ENCODE data around the gene TBC1D23. TPM values are rescaled to one million over a fixed set of nuclear protein-coding genes. Genes with fewer than 3 reads are reported as not detected.

The TBC1D23 gene
- total and polyA plus RNA-seq, 9 of the 15 experiments (the other 6 are each of a cell fraction or from before 2014, with no cell fraction given): 23.4 to 85.8 (median 43.7) TPM

DNA sequence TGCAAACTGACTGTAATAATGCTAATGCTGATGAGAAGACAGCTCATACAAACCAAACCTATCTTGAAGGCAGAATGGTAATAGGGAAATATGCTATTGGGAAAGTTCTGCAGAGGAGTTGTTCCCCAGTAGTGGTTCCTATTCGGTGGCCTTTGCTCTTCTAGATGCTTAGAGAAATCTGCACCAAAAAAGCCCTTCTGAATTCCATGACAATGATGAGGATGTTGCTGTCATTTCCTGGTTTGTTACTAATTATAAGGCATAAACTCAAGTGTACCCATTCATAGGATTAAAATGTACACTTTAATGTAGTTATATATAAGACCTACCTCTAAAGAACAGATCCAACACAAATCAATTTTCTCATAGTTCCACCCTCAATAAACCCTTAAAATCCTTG lies 110.0 kb downstream of the TBC1D23 start:
- CTCF ChIA-PET (ENCODE audit: low intra/inter-chr PET ratio): no interaction called here
- in situ Hi-C loops (cut with MboI): no loop called here
- ATAC-seq: no peak
- TF ChIP-seq SIX5 (IDR thresholded peaks at IDR 0.05; ENCODE audit: borderline replicate concordance in 1 of 2, insufficient read depth in 1 of 2, low read depth in 1 of 2, low read length in 2 of 2) (no peak), FOXM1 (IDR thresholded peaks at IDR 0.05; ENCODE audit: low read depth) (no peak), FOXM1 (CRISPR knock-in tag; IDR thresholded peaks at IDR 0.05; ENCODE audit: low read depth) (no peak), ZNF239 (CRISPR knock-in tag; IDR thresholded peaks at IDR 0.05) (no peak), TRIM28 (IDR thresholded peaks at IDR 0.05) (no peak), CEBPG (CRISPR knock-in tag; IDR thresholded peaks at IDR 0.05) (no peak), CEBPG (tag; conservative IDR thresholded peaks at IDR 0.05 in 1 of 2, IDR thresholded peaks at IDR 0.05 in 1 of 2) (no peak), RBM14 (IDR thresholded peaks at IDR 0.05; ENCODE audit: borderline replicate concordance, insufficient read depth, low read depth, low read length) (no peak), ZNF12 (CRISPR knock-in tag; IDR thresholded peaks at IDR 0.05) (no peak)
- TF ChIP-seq, protein P1, sequence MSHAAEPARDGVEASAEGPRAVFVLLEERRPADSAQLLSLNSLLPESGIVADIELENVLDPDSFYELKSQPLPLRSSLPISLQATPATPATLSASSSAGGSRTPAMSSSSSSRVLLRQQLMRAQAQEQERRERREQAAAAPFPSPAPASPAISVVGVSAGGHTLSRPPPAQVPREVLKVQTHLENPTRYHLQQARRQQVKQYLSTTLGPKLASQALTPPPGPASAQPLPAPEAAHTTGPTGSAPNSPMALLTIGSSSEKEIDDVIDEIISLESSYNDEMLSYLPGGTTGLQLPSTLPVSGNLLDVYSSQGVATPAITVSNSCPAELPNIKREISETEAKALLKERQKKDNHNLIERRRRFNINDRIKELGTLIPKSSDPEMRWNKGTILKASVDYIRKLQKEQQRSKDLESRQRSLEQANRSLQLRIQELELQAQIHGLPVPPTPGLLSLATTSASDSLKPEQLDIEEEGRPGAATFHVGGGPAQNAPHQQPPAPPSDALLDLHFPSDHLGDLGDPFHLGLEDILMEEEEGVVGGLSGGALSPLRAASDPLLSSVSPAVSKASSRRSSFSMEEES (CRISPR knock-in tag; IDR thresholded peaks at IDR 0.05): no peak
- TF ChIP-seq, protein P2, sequence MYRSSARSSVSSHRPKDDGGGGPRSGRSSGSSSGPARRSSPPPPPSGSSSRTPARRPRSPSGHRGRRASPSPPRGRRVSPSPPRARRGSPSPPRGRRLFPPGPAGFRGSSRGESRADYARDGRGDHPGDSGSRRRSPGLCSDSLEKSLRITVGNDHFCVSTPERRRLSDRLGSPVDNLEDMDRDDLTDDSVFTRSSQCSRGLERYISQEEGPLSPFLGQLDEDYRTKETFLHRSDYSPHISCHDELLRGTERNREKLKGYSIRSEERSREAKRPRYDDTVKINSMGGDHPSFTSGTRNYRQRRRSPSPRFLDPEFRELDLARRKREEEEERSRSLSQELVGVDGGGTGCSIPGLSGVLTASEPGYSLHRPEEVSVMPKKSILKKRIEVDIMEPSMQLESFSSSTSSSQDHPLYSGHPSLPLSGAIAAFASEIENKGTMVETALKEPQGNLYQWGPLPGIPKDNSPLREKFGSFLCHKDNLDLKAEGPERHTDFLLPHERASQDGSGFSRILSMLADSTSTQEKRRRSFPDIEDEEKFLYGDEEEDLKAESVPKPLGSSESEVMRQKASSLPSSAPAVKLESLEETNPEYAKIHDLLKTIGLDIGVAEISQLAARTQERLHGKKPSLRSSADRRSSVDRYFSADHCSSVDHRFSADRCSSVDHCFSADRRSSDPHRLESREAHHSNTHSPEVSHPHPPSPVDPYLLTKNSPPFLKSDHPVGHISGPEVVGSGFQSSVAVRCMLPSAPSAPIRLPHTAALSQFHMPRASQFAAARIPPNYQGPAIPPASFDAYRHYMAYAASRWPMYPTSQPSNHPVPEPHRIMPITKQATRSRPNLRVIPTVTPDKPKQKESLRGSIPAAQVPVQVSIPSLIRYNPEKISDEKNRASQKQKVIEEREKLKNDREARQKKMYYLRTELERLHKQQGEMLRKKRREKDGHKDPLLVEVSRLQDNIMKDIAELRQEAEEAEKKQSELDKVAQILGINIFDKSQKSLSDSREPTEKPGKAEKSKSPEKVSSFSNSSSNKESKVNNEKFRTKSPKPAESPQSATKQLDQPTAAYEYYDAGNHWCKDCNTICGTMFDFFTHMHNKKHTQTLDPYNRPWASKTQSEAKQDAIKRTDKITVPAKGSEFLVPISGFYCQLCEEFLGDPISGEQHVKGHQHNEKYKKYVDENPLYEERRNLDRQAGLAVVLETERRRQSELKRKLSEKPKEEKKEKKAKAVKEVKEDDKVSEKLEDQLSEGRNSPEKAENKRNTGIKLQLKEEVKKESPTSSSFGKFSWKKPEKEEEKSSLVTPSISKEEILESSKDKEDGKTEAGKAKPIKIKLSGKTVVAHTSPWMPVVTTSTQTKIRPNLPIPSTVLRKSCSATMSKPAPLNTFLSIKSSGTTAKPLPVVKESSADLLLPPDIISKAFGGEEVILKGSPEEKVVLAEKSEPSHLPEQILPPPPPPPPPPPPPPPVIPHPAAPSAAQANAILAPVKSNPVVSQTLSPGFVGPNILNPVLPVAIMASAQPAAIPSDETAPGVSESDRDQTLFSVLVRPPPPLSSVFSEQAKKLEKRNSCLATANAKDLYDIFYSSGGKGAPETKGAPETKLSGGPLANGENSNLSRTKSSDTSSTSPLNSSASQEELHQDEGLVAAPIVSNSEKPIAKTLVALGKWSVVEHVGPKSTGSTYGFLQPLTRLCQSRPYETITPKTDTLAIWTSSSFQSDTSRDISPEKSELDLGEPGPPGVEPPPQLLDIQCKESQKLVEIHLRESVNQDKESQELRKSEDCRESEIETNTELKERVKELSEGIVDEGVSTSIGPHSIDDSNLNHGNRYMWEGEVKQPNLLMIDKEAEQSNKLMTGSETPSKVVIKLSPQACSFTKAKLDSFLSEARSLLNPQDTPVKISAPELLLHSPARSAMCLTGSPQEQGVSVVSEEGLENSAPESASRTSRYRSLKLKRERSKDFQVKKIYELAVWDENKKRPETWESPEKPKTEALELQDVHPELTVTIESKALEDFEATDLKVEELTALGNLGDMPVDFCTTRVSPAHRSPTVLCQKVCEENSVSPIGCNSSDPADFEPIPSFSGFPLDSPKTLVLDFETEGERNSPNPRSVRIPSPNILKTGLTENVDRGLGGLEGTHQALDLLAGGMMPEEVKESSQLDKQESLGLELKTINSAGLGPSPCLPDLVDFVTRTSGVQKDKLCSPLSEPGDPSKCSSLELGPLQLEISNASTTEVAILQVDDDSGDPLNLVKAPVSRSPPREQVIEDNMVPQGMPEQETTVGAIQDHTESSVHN (IDR thresholded peaks at IDR 0.05; ENCODE audit: borderline replicate concordance in 1 of 2, low read depth in 1 of 2): no peak
- TF ChIP-seq, protein P3, sequence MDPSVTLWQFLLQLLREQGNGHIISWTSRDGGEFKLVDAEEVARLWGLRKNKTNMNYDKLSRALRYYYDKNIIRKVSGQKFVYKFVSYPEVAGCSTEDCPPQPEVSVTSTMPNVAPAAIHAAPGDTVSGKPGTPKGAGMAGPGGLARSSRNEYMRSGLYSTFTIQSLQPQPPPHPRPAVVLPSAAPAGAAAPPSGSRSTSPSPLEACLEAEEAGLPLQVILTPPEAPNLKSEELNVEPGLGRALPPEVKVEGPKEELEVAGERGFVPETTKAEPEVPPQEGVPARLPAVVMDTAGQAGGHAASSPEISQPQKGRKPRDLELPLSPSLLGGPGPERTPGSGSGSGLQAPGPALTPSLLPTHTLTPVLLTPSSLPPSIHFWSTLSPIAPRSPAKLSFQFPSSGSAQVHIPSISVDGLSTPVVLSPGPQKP (CRISPR knock-in tag; IDR thresholded peaks at IDR 0.05): no peak

More for the DNA sequence above, 110.0 kb downstream of the TBC1D23 start:
- intact Hi-C loops (cut with micrococcal nuclease): no loop called here
- Histone ChIP-seq H3K4me1 (replicated peaks in 1 of 2; ENCODE audit: control insufficient read depth in 2 of 2, insufficient read depth in 2 of 2, low read length in 2 of 2) (no peaks in the 10 kb centered on the region), H3K36me3 (ENCODE audit: control insufficient read depth, insufficient read depth, low read length) (peaks cover 92% of the 10 kb centered on the region), H3K9ac (ENCODE audit: insufficient read depth in 1 of 2, low read depth in 2 of 2, low read length in 2 of 2) (no peak overlapping the region), H3K79me2 (ENCODE audit: control insufficient read depth, insufficient read depth, low read length) (no peaks in the 10 kb centered on the region), H2AFZ (ENCODE audit: low read depth, low read length) (no peak overlapping the region), H3K9me1 (ENCODE audit: control insufficient read depth, insufficient read depth, low read length) (no peaks in the 10 kb centered on the region), H3K27ac (ENCODE audit: extremely low read depth, low read depth, low read length) (no peak overlapping the region), H4K20me1 (replicated peaks; ENCODE audit: control insufficient read depth, insufficient read depth, low read length) (no peaks in the 10 kb centered on the region), H3K27me3 (ENCODE audit: control insufficient read depth in 2 of 2, insufficient read depth in 2 of 2, low read length in 2 of 2) (no peaks in the 10 kb centered on the region), H3K9me3 (replicated peaks; ENCODE audit: control insufficient read depth, insufficient read depth, low read depth, low read length) (no peaks in the 10 kb centered on the region), H3K4me2 (ENCODE audit: insufficient read depth, low read length) (no peak overlapping the region), H3K4me3 (no peak overlapping the region)
- FAIRE-seq (no peak), DNase-seq (ENCODE audit: extremely low read depth in 1 of 4, low spot score in 3 of 4) (no peak)
- 100% methylated on average over 1 of the region's 1 CpG for WGBS (ENCODE audit: insufficient coverage, low coverage, missing lambda C conversion rate)
- POLR2A ChIA-PET: interaction anchor here (0.8 kb wide), 1 partner anchor 11 kb away, joined by 3 read pairs; no protein-coding TSS in a partner anchor
- no TSS peak for BruUV-seq (replicated peaks)

All from K562 (cell line).